ENCODE measurements around the gene ZNF335.
"Not testable (repeated sequence)": the region's sequence is repeated elsewhere in the genome, so short reads cannot be mapped to it uniquely, and the experiment has no call there.

- TF ChIP-seq, protein P1, sequence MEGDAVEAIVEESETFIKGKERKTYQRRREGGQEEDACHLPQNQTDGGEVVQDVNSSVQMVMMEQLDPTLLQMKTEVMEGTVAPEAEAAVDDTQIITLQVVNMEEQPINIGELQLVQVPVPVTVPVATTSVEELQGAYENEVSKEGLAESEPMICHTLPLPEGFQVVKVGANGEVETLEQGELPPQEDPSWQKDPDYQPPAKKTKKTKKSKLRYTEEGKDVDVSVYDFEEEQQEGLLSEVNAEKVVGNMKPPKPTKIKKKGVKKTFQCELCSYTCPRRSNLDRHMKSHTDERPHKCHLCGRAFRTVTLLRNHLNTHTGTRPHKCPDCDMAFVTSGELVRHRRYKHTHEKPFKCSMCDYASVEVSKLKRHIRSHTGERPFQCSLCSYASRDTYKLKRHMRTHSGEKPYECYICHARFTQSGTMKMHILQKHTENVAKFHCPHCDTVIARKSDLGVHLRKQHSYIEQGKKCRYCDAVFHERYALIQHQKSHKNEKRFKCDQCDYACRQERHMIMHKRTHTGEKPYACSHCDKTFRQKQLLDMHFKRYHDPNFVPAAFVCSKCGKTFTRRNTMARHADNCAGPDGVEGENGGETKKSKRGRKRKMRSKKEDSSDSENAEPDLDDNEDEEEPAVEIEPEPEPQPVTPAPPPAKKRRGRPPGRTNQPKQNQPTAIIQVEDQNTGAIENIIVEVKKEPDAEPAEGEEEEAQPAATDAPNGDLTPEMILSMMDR (conservative IDR thresholded peaks at IDR 0.05 in 1 of 2, IDR thresholded peaks at IDR 0.05 in 1 of 2; ENCODE audit: low read depth in 1 of 2, low read length in 2 of 2), result not testable (repeated sequence)
- not testable (repeated sequence) for TF ChIP-seq EZH2 (IDR thresholded peaks at IDR 0.05; ENCODE audit: low read length, missing control alignments)
Observed at GRCh38 chr20:45931680-45932079, 40.3 kb downstream of the ZNF335 start.

Data from fibroblast of lung (primary cell).